ENCODE results near the gene GALNT4. TPM values are rescaled to one million over a fixed set of nuclear protein-coding genes. Genes with fewer than 3 reads are reported as not detected.
A peak's percentile ranks its signal among the peaks of the same experiment; 100 is the strongest.

Gene GALNT4
- polyA plus RNA-seq, 5 donors, result 5.9 to 9.9 (median 9.3) TPM

GRCh38 chr12:89497467-89497866 lies 27.1 kb downstream of the GALNT4 start:
- DNase-seq, result no peak

- no peak for DNase-seq
These were observed 27.6 kb downstream of the GALNT4 start for GRCh38 chr12:89497005-89497404.

DNA sequence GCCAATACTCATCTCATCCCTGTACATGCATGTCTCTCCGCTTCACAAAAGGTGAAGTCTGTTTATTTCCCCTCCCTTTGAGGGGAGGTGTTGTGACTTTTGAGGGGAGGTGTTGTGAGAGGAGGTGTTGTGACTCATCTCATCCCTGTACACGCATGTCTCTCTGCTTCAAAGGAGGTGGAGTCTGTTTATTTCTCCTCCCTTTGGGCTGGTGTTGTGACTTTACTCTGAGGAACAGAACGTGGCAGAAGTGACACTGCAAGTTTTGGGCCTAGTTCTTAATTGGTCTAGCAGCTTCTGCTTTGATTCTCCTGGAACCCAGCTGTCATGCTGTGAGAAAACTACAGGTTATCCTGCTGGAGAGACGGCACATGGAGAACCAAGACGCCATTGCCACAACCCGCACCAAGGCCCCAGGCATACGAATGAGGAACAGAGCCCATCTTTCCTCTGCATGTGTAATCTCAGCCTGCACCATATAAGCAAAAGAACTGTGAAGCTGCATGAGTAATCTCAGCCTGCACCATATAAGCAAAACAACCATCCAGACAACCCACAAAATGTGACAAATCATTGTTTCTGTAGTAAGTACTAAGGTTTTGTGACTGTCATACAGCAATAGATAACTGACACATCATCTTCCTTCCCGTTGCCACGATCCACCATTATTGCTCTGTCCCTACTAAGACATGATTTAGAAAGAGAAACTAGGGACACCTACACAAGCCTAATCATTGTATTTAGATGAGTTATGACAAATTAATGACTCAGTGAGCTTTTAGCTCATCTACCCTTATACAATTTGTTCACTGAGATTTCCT lies 30.0 kb downstream of the GALNT4 start:
- DNase-seq, result no peak

GRCh38 chr12:89493670-89494302 lies 30.8 kb downstream of the GALNT4 start:
- no peak for DNase-seq

GRCh38 chr12:89492883-89493282 lies 31.7 kb downstream of the GALNT4 start:
- DNase-seq, result no peak

GRCh38 chr12:89490922-89491321 lies 33.7 kb downstream of the GALNT4 start:
- DNase-seq, result no peak

DNA sequence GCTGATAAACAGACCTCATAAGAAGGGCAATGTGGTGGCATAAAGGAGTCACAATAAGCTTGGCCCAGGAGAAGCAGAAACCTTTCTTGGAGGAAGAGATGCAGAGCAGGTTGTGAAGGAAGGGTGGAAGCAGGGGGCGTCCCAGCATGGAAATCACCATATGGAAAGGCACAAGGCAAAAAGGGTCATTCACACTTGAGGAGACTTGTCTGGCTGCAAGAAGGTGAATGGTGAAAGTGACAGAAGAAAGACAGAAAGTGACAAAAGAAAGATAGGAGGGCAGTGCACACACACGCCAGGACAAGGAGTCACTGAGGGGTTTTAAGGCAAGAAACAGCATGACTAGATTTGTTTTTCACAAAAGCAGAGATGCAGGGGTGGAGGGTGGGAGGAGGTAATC lies 38.3 kb downstream of the GALNT4 start:
- DNase-seq, result no peak

DNA sequence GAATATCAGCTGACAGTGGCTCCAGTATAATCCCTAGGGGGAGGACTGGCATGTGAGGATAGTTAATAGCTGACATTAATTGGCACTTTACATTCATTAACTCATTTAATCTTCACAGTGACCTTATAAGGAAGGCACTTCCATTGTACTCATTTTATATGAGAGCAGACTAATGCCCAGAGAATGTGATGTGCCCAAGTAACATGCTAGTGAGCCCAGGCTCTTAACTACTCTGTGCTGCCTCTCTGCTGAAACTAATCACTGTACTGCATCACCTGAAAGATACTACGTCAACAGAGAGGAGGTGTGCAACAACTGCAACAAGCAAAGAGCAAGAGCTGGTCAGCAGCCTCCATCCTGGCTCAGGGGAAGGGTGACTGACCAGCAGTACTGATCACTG lies 40.1 kb downstream of the GALNT4 start:
- no peak for DNase-seq

DNA sequence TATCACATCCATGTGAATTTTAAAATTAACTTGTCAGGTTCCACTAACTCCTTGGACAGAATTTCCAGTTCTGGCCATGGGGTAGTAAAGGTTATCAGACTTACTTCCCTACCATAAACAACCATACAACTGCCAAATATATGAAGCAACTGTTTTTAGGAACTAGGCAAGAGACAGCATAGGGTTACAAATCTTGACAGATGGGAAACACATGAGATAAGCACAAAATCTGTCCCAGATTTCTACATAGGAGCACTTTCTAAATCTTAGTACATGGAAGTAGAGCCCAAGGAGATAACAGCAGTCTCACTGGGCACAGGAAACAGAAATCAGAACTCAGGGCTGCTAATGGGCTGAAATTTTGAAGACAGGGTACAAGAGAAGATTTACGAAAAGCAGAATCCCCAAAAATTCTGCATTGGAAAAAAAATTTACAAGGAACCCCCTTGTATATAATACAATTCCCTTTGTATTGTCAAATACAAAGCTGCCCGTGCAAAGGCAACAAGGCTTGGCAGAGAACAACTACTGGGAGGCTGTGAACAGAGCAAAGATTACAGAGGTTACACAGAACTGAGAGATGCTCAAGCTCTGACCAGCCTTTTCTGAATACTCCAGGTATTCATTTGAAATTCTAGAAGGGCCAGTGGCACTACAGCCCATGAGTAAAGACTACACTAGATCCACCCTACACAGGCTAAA lies 43.2 kb downstream of the GALNT4 start:
- DNase-seq, result peak in 1 of 2 donors; percentile 23

DNA sequence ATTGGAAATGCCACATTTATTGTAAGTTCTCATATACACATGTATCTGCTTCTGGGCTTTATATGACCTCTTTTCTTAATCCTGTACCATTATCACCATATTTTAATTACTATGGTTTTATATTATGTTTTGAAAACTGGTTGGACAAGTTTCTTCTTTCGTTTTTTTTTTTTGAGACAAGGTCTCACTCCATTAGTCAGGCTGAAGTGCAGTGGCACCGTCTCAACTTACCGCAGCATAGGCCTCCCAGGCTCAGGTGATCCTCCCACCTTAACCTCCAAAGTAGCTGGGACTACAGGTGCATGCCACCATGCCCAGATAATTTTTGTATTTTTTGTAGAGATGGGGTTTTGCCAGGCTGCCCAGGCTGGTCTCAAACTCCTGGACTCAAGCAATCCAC lies 44.6 kb downstream of the GALNT4 start:
- DNase-seq, result no peak

DNA sequence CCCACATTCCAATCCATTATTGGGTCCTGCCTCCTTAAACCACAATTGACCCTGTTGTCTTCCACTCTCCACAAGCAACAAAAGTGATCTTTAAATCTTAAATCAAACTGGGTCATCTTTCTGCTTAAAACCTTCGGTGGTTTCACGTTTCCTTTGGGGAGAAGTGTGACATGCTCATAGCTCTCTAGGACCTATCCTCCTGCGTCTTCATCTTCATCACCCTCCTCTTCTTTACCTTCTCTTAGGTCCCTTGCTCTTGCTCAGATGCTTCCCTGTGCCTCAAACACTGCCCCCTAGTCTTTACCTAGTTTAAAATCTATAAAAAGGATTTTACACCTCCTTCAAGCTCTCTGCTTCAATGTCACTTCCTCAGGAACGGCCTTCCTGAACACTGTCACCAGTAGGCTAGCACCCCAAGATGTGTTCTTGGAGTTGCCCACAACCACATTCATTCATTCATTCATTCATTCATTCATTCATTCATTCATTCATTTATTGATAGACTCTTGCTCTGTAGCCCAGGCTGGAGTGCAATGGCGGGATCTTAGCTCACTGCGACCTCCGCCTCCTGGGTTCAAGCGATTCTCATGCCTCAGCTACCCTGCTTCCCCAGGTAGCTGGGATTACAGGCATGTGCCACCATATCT lies 46.8 kb downstream of the GALNT4 start:
- DNase-seq, result no peak

- no peak for DNase-seq
These were observed 47.5 kb downstream of the GALNT4 start for GRCh38 chr12:89476904-89477595.

GRCh38 chr12:89476232-89476631 lies 48.4 kb downstream of the GALNT4 start:
- no peak for DNase-seq

GRCh38 chr12:89475203-89475990 lies 49.2 kb downstream of the GALNT4 start:
- no peak for DNase-seq

- DNase-seq, result no peak
These were observed 50.0 kb downstream of the GALNT4 start for GRCh38 chr12:89474615-89475014.

Other genes starting within 250 kb of the GALNT4 start
- 100 to 1,000 TPM; 185 to 257 (median 233) TPM for gene DUSP6, start 172.3 kb downstream of the GALNT4 start, polyA plus RNA-seq (ENCODE audit: insufficient read depth in 1 of 5, insufficient read length in 5 of 5, low replicate concordance in 1 of 5)
- gene POC1B, start 1.3 kb upstream of the GALNT4 start, polyA plus RNA-seq (ENCODE audit: insufficient read depth in 1 of 5, insufficient read length in 5 of 5, low replicate concordance in 1 of 5), result 10 to 100 TPM; 15.9 to 29.6 (median 26.5) TPM
- gene ATP2B1, start 184.0 kb upstream of the GALNT4 start, polyA plus RNA-seq (ENCODE audit: insufficient read depth in 1 of 5, insufficient read length in 5 of 5, low replicate concordance in 1 of 5), result 10 to 100 TPM; 65.0 to 99.6 (median 90.1) TPM

All from right lung (tissue), 5 donors.